ENCODE measurements around the gene ARRDC3.

Gene ARRDC3

GRCh38 chr5:91407204-91407603 is 24.1 kb upstream of the ARRDC3 start:
- Histone ChIP-seq H3K27ac (ENCODE audit: low read depth, low read length, poor library complexity, severe bottlenecking) (no peak overlapping the region), H2AFZ (ENCODE audit: low read length) (no peak overlapping the region), H3K4me3 (ENCODE audit: low read depth, low read length, poor library complexity, severe bottlenecking) (no peak overlapping the region), H3K36me3 (ENCODE audit: insufficient read depth, low read length) (no peaks in the 10 kb centered on the region), H3K9ac (ENCODE audit: low read length) (no peak overlapping the region), H3K9me2 (ENCODE audit: low read depth, low read length) (no peaks in the 10 kb centered on the region), H4K20me1 (ENCODE audit: insufficient read depth, low read length) (no peaks in the 10 kb centered on the region), H3K4me2 (ENCODE audit: low read length) (no peak overlapping the region), H3F3A (ENCODE audit: insufficient read depth, low read length) (no peaks in the 10 kb centered on the region), H3K4me1 (ENCODE audit: insufficient read depth, low read length, severe bottlenecking) (no peaks in the 10 kb centered on the region), H3K79me2 (ENCODE audit: insufficient read depth, low read length) (no peaks in the 10 kb centered on the region), H3K9me3 (ENCODE audit: low read length) (no peaks in the 10 kb centered on the region), H3K27me3 (ENCODE audit: insufficient read depth, low read length) (no peaks in the 10 kb centered on the region)
- TF ChIP-seq, protein P1, sequence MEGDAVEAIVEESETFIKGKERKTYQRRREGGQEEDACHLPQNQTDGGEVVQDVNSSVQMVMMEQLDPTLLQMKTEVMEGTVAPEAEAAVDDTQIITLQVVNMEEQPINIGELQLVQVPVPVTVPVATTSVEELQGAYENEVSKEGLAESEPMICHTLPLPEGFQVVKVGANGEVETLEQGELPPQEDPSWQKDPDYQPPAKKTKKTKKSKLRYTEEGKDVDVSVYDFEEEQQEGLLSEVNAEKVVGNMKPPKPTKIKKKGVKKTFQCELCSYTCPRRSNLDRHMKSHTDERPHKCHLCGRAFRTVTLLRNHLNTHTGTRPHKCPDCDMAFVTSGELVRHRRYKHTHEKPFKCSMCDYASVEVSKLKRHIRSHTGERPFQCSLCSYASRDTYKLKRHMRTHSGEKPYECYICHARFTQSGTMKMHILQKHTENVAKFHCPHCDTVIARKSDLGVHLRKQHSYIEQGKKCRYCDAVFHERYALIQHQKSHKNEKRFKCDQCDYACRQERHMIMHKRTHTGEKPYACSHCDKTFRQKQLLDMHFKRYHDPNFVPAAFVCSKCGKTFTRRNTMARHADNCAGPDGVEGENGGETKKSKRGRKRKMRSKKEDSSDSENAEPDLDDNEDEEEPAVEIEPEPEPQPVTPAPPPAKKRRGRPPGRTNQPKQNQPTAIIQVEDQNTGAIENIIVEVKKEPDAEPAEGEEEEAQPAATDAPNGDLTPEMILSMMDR (IDR thresholded peaks at IDR 0.05; ENCODE audit: low read length): no peak
- TF ChIP-seq EZH2 (IDR thresholded peaks at IDR 0.05; ENCODE audit: borderline replicate concordance, low read length): no peak

DNA sequence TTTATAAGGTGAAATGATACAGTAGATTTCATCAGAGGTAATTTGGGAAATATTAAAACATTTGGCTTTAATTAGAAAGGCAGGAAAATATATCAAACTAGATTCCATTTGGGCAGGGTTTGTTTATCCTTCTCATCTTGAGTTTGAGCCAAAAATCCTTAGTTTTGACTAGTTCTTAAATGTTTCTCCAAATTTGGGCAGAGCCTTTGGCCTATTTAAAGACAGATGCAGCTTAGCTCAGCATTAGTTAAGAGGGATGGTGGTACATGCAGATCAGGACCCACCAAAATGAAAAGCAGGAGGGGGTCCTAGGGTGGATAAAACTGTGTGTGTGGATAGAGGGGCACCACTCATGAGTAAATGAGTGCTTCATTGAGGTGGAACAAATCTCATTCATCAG is 20.3 kb upstream of the ARRDC3 start:
- Histone ChIP-seq H3K9ac (ENCODE audit: low read length) (no peak overlapping the region), H3K36me3 (ENCODE audit: insufficient read depth, low read length) (no peaks in the 10 kb centered on the region), H3K27me3 (ENCODE audit: insufficient read depth, low read length) (no peaks in the 10 kb centered on the region), H3K4me2 (ENCODE audit: low read length) (no peak overlapping the region), H3K9me2 (ENCODE audit: low read depth, low read length) (no peaks in the 10 kb centered on the region), H3K79me2 (ENCODE audit: insufficient read depth, low read length) (no peaks in the 10 kb centered on the region), H2AFZ (ENCODE audit: low read length) (no peak overlapping the region), H3K4me3 (ENCODE audit: low read depth, low read length, poor library complexity, severe bottlenecking) (no peak overlapping the region), H3K9me3 (ENCODE audit: low read length) (no peaks in the 10 kb centered on the region), H4K20me1 (ENCODE audit: insufficient read depth, low read length) (no peaks in the 10 kb centered on the region), H3K4me1 (ENCODE audit: insufficient read depth, low read length, severe bottlenecking) (no peaks in the 10 kb centered on the region), H3K27ac (ENCODE audit: low read depth, low read length, poor library complexity, severe bottlenecking) (no peak overlapping the region), H3F3A (ENCODE audit: insufficient read depth, low read length) (no peaks in the 10 kb centered on the region)
- TF ChIP-seq, protein P1 (IDR thresholded peaks at IDR 0.05; ENCODE audit: low read length): no peak
- no peak for TF ChIP-seq EZH2 (IDR thresholded peaks at IDR 0.05; ENCODE audit: borderline replicate concordance, low read length)

DNA sequence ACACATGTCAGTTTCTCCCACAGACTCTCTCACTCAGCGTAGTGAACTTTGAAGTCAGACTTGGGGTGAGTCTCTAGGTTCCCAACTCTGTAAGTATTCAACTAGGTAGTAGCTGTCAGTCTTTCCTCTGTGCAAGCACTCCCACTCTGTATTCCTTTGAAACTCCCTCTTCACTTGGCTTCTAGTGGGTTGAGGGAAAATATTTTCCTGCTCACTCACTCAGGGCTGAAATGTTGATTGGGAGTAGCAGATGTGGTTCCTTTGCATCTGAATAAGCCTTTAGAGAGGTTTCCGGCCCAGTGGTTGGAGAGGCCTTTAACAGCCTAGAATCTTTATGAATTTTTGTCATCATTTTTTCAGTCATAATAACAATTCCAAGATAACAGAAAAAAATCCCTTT is 18.1 kb upstream of the ARRDC3 start:
- Histone ChIP-seq H3K27ac (ENCODE audit: low read depth, low read length, poor library complexity, severe bottlenecking) (no peak overlapping the region), H3K4me1 (ENCODE audit: insufficient read depth, low read length, severe bottlenecking) (no peaks in the 10 kb centered on the region), H3K79me2 (ENCODE audit: insufficient read depth, low read length) (no peaks in the 10 kb centered on the region)

More for the DNA sequence above, 18.1 kb upstream of the ARRDC3 start:
- no peaks in the 10 kb centered on the region for H3F3A ChIP-seq (ENCODE audit: insufficient read depth, low read length)
- H3K4me3 ChIP-seq (ENCODE audit: low read depth, low read length, poor library complexity, severe bottlenecking): no peak overlapping the region
- H3K9me3 ChIP-seq (ENCODE audit: low read length): no peaks in the 10 kb centered on the region
- H4K20me1 ChIP-seq (ENCODE audit: insufficient read depth, low read length): no peaks in the 10 kb centered on the region
- no peaks in the 10 kb centered on the region for H3K36me3 ChIP-seq (ENCODE audit: insufficient read depth, low read length)
- no peaks in the 10 kb centered on the region for H3K9me2 ChIP-seq (ENCODE audit: low read depth, low read length)
- TF ChIP-seq, protein P1 (IDR thresholded peaks at IDR 0.05; ENCODE audit: low read length): no peak
- no peak for TF ChIP-seq EZH2 (IDR thresholded peaks at IDR 0.05; ENCODE audit: borderline replicate concordance, low read length)
- H2AFZ ChIP-seq (ENCODE audit: low read length): no peak overlapping the region
- H3K4me2 ChIP-seq (ENCODE audit: low read length): no peak overlapping the region
- no peaks in the 10 kb centered on the region for H3K27me3 ChIP-seq (ENCODE audit: insufficient read depth, low read length)
- H3K9ac ChIP-seq (ENCODE audit: low read length): no peak overlapping the region
